ENCODE measurements around the gene DEFB114.

DEFB114 gene

DNA sequence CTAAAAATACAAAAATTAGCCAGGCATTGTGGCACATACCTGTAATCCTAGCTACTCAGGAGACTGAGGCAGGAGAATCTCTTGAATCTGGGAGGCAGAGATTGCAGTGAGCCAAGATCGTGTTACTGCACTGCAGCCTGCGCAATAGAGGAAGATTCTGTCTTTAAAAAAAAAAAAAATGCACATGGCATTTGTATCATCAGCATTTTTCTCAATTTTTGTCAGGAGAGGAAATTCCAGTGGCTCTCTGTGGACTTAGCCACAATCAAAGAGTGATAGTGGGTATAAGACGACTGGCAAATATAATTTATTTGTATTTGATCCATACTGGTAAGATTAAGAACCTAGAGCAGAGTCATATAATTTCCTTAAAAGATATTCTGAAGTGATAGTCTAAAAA, 28.6 kb downstream of the DEFB114 start:
- DNase-seq (ENCODE audit: low spot score) = no peak

DNA sequence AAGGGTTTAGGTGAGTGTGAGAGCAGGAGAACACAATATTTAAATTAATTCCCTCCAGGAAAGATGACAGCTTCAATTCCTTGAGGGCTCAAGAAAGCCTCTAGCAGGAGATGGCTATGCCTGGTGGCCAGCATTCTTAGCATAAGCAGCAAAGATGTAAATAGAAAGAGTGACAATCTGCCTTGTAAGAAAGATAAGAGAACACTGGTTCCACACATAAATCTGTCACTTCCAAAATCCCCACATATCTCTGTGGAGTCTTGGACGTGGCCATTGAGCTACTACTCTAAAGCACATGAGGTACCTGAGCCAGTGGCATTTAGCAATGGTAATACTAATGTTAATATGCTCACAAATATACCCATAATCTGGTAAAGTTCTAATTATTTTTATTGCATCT, 29.2 kb downstream of the DEFB114 start:
- DNase-seq (ENCODE audit: low spot score) = no peak

DNA sequence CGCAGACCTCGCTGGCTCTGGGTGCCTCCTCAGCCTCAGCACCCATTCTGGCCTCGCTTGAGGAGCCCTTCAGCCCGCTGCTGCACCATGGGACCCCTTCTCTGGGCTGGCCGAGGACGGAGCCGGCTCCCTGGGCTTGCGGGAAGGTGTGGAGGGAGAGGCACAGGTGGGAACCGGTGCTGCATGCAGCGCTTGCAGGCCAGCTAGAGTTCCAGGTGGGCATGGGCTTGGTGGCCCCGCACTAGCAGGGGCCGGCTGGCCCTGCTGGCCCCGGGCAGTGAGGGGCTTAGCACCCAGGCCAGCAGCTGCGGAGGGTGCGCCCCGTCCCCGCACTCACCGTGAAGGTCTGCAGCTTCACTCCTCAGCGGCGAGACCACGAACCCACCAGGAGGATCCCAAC, 30.4 kb downstream of the DEFB114 start:
- no peak for DNase-seq (ENCODE audit: low spot score)

GRCh38 chr6:49929340-49929739, 34.6 kb downstream of the DEFB114 start:
- DNase-seq (ENCODE audit: low spot score) = no peak

- DNase-seq (ENCODE audit: low spot score) = no peak
Measured at GRCh38 chr6:49923826-49924225, 40.1 kb downstream of the DEFB114 start.

DNA sequence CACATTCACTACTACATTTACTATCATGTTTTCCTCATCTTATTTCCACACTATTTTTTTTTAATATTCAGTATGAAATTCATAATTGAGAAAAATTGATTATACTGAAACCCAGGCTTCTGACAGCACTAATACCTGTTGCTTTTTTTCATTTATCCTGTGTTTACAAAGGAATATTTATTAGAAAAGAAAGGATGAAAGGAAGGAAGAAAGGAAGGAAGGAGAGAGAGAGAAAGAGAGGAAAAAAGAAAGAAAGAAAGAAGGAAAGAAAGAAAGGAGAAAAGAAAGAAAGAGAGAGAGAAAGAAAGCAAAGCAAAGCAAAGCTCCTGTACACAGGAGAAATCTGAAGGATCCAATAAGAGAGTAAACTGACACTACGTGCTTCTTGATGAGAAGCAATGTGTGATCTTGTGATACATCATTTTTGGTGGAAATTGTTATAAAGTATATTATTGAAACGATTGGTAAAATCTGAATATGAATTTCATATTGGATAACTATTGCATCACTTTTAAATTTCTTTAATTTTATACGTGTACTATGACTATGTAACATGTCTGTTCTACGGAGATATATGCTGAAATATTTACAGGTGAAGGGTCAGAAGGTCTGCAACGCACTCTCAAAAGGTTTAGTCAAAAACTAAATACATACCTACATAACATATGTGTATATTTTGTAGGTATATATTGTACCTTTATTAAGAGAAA, 43.9 kb downstream of the DEFB114 start:
- DNase-seq (ENCODE audit: low spot score) = no peak

- DNase-seq (ENCODE audit: low spot score) = no peak
Measured at GRCh38 chr6:49919261-49919660, 44.7 kb downstream of the DEFB114 start.

- no peak for DNase-seq (ENCODE audit: low spot score)
Measured at GRCh38 chr6:49918787-49919186, 45.2 kb downstream of the DEFB114 start.

GRCh38 chr6:49915035-49915434, 48.9 kb downstream of the DEFB114 start:
- DNase-seq (ENCODE audit: low spot score) = peak; percentile 9

GRCh38 chr6:49913636-49914375, 50.2 kb downstream of the DEFB114 start:
- no peak for DNase-seq (ENCODE audit: low spot score)

- DNase-seq (ENCODE audit: low spot score) = no peak
Measured at GRCh38 chr6:49912196-49912595, 51.8 kb downstream of the DEFB114 start.

- DNase-seq (ENCODE audit: low spot score) = no peak
Measured at GRCh38 chr6:49911252-49911651, 52.7 kb downstream of the DEFB114 start.

Measured in pons (tissue), 1 donor.